ENCODE measurements around the gene CDKN2C.

- TF ChIP-seq EP300 (IDR thresholded peaks at IDR 0.05) (no peak), POLR2A (IDR thresholded peaks at IDR 0.05) (no peak)
Observed at GRCh38 chr1:51009381-51009780, 39.3 kb downstream of the CDKN2C start.

Measured in gastroesophageal sphincter (tissue), 2 donors.